Measurements from ENCODE around the gene LIN37.

Gene LIN37

DNA sequence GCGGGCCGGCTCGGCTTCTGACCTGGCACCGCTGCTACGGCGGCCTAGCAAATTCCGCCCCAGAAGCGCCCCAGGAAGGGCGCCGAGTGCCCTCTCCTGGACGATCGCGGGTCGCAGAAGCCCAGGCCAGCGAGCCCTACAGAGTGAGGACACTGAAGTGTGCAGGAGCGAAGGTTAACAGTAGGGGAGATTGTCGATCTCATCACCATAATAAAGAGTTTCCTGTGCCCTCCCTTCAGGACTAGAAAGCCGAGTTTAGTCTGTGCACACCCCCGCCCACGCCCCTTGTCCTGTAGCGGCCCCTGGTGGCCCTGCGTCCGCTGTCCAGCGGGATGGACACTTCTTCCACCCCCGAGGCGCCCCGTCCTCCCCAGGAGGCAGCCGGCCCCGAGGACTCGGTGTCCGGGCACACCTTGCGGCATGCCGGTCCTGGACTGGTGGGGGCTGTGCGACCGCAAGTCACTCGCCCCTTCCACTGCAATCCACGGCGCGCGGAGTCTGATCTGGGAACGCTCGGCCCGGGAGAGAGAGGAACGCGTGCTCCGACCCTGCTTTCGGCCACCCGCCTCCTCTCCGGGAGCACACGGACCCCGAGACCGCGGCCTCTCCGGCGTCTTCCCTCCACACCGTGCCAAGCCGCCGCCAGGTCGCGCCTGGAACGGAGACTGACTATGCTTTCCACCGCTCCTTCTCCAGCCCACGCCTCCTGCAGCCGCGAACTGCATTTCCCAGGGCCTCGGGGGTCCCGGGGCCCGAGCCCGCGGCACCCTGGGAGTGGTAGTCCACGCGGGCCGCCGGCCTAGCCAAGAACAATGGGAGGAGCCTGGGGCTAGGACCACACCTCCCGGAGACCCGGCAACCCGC, 31.3 kb upstream of the LIN37 start:
- H3K27me3 ChIP-seq (ENCODE audit: insufficient read depth, low read depth): peaks cover 10% of the 10 kb centered on the region; the same call in 1 of the 2 replicates
- H2AFZ ChIP-seq (ENCODE audit: low read depth): peak overlapping the region; percentile 94
- H3K27ac ChIP-seq: peak overlapping the region; percentile 47
- peak overlapping the region; percentile 96 for H3K4me2 ChIP-seq
- peaks cover 21% of the 10 kb centered on the region for H3K79me2 ChIP-seq (ENCODE audit: insufficient read depth, low read depth)
- no peak overlapping the region for H3K4me3 ChIP-seq (IDR thresholded peaks at IDR 0.05; ENCODE audit: insufficient read depth, low read depth, low read length)
- H3K36me3 ChIP-seq (ENCODE audit: insufficient read depth): no peaks in the 10 kb centered on the region
- TF ChIP-seq, protein P1, sequence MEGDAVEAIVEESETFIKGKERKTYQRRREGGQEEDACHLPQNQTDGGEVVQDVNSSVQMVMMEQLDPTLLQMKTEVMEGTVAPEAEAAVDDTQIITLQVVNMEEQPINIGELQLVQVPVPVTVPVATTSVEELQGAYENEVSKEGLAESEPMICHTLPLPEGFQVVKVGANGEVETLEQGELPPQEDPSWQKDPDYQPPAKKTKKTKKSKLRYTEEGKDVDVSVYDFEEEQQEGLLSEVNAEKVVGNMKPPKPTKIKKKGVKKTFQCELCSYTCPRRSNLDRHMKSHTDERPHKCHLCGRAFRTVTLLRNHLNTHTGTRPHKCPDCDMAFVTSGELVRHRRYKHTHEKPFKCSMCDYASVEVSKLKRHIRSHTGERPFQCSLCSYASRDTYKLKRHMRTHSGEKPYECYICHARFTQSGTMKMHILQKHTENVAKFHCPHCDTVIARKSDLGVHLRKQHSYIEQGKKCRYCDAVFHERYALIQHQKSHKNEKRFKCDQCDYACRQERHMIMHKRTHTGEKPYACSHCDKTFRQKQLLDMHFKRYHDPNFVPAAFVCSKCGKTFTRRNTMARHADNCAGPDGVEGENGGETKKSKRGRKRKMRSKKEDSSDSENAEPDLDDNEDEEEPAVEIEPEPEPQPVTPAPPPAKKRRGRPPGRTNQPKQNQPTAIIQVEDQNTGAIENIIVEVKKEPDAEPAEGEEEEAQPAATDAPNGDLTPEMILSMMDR (conservative IDR thresholded peaks at IDR 0.05; ENCODE audit: low read depth, low read length): peak; percentile 84
- H3K4me1 ChIP-seq (ENCODE audit: low read depth, poor library complexity, severe bottlenecking): peaks cover 15% of the 10 kb centered on the region
- no peaks in the 10 kb centered on the region for H4K20me1 ChIP-seq (ENCODE audit: insufficient read depth)
- peak overlapping the region; percentile 61; the same call in 1 of the 2 replicates for H3K9ac ChIP-seq

DNA sequence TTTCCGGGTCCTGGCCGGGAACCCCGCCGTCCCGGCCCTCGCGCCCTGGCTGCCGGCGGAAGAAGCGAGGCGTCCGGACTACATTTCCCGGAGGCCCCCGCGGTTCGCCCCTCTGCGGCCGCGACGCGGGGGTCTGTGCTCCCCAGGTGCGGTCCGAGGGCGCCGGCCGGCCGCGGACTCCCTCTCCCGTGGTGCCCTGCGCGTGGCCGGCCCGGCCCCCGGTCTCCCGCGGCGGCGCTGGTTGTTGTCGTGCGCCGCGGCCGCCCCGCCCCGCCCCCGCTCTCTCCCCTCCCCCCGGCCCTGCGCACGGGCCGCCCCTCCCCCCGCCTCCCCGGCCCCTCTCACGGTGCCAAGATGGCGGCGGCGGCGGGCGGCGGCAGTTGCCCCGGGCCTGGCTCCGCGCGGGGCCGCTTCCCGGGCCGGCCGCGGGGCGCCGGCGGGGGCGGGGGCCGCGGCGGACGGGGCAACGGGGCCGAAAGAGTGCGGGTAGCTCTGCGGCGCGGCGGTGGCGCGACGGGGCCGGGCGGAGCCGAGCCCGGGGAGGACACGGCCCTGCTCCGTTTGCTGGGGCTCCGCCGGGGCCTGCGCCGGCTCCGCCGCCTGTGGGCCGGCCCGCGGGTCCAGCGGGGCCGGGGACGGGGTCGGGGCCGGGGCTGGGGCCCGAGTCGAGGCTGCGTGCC, 30.6 kb upstream of the LIN37 start, which contains the start of gene KMT2B:
Gene KMT2B, plus strand, starts transcription at position 339 of the 680 bp plus-strand sequence. Its CDS starts 16 bp downstream, at position 355.
- TF ChIP-seq, protein P1 (conservative IDR thresholded peaks at IDR 0.05; ENCODE audit: low read depth, low read length): no peak
- Histone ChIP-seq H4K20me1 (ENCODE audit: insufficient read depth) (no peaks in the 10 kb centered on the region), H3K27ac (peak within 1 kb of the TSS; percentile 62), H3K79me2 (ENCODE audit: insufficient read depth, low read depth) (peaks cover 21% of the 10 kb centered on the region), H3K36me3 (ENCODE audit: insufficient read depth) (no peaks in the 10 kb centered on the region), H3K27me3 (ENCODE audit: insufficient read depth, low read depth) (peaks cover 10% of the 10 kb centered on the region; the same call in 1 of the 2 replicates), H2AFZ (ENCODE audit: low read depth) (peak within 1 kb of the TSS; percentile 94), H3K4me3 (IDR thresholded peaks at IDR 0.05; ENCODE audit: insufficient read depth, low read depth, low read length) (no peak within 1 kb of the TSS), H3K9ac (peak within 1 kb of the TSS; percentile 91), H3K4me1 (ENCODE audit: low read depth, poor library complexity, severe bottlenecking) (peaks cover 15% of the 10 kb centered on the region), H3K4me2 (peak within 1 kb of the TSS; percentile 96)

DNA sequence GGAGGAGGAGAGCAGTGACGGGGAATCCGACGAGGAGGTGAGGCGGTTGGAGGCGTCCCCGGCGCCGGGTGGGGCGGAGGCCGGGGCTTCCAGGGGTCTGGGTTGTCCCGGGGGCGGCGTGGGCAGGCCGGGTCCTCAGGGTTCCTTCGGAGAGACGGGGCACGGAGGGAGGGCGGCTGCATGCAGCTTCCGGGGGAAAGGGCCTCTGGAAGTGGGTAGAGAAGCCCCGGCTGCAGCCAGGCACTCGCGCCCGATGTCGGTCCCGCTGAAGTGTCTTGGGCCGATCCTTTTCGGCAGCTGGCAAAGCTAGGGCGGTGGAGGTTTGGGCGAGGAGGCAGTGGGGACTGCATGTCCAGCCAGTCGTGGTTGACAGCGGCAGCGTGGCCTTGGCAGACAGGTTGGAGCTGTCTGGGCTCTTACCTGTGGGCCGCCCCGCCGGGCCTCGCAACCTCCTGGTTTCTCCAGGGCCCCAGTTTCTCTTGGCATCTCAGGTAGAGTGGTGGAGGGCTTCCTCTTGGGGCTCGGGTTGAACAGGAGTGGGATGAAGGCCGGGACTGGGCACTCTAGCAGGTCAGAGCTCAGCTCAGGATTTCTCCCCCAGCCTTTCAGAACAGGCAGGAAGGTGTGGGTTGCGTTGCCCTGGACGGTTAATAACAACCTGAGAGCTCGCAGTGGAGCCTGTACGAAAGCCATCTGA, 29.9 kb upstream of the LIN37 start:
- Histone ChIP-seq H4K20me1 (ENCODE audit: insufficient read depth) (no peaks in the 10 kb centered on the region), H3K9ac (peak overlapping the region; percentile 91), H3K4me1 (ENCODE audit: low read depth, poor library complexity, severe bottlenecking) (peaks cover 15% of the 10 kb centered on the region), H3K4me3 (IDR thresholded peaks at IDR 0.05; ENCODE audit: insufficient read depth, low read depth, low read length) (no peak overlapping the region), H2AFZ (ENCODE audit: low read depth) (no peak overlapping the region), H3K4me2 (peak overlapping the region; percentile 74), H3K27ac (peak overlapping the region; percentile 62; the same call in 1 of the 2 replicates), H3K36me3 (ENCODE audit: insufficient read depth) (no peaks in the 10 kb centered on the region), H3K27me3 (ENCODE audit: insufficient read depth, low read depth) (peaks cover 9% of the 10 kb centered on the region; the same call in 1 of the 2 replicates), H3K79me2 (ENCODE audit: insufficient read depth, low read depth) (peaks cover 21% of the 10 kb centered on the region)
- TF ChIP-seq, protein P1 (conservative IDR thresholded peaks at IDR 0.05; ENCODE audit: low read depth, low read length): no peak

Data from KMS-11 (cell line).